GM19468 (cell line): ENCODE measurements around the gene ARL2BP.

Source experiments
- ATAC-seq: cut with Tn5 transposase; IDR thresholded peaks from one replicate; pipeline ENCODE4 v1.9.1; 2021; ENCODE audit warnings: mild to moderate bottlenecking, moderate library complexity, moderate number of reproducible peaks; ENCODE audit not compliant: unreplicated experiment; ENCODE audit errors: extremely low read depth

Gene ARL2BP

DNA sequence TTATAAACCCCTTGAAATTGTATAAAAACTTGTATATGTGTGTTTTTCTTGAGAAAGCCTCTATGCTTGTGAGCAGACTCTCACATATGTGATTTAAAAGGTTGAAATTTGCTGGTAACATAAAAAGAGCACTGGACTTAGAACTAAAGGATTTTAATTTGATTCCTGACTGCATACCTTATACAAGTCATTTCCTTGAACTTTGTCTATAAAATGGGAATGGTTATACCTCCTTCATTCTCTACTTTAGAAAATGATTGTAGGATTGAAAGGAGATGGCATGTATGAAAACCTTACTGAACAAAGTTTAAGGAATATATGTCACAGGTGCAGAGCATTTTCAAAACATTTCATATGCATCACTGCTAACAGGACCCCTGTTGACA, 10.4 kb upstream of the ARL2BP start:
- no peak for ATAC-seq

DNA sequence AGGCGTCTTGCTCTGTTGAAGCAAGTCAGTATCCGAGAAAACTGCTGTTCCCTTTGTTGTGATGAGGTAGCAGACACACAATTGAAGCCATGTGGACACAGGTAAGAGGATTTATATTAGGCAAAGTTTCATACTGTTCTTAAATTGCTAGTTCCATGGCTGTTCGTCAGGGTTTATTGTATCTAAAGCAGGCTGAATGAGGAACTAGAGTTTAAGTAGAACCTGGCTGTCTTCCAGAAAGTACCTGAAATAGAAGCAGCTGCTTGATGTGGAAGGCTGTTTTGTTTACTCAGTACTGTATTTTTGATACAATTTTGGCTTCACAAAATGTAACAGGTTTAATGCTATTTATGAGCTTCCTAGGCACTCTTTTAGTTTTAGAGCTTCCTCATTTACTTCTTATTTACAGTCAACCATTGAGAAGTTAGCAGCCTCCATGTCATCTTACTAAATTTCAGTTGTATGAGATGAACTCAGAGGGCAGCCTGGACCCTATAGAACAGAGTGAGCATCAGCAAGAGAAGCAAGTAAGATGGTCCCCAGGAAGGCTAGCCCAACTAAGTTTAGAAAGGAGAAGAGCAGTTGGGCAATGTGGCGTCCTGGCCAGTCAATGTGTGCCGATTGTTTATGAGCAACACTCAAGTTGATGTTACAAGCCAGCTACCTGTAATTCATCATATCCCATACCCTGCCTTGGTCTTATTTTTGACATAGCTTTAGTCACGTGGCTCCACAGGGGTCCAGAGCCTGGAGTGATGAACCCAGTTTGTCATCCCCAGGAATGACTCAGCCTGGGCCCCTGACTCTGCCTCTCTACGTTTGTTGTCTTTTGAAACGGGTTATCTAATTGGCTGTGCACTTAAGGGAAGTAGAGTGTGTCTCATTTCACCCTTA, 9.7 kb upstream of the ARL2BP start:
- no peak for ATAC-seq

GRCh38 chr16:57236022-57236350, 9.1 kb upstream of the ARL2BP start:
- ATAC-seq = no peak

- no peak for ATAC-seq
Observed at GRCh38 chr16:57238682-57239081, 6.4 kb upstream of the ARL2BP start.

DNA sequence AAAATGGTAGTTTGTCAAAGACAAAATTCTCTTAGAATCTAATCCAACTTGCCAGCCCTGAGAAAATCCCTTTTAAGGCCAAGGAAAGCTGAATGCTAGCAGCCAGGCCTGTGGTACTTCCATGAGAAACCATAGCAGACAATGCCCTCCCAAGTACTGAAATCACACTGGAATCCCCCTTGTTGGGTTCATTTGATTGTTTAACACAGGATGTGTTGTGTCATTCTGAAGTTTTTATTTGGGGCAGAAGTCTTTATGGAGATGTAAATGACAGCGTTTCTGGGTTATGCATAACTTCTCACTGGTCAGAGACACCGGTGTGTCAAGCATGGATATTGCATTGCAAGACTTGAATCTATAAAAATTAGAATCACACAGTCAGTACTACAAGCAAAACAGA, 6.0 kb upstream of the ARL2BP start:
- no peak for ATAC-seq

- no peak for ATAC-seq
Observed at GRCh38 chr16:57240851-57241250, 4.2 kb upstream of the ARL2BP start.

- no peak for ATAC-seq
Observed at GRCh38 chr16:57242650-57243049, 2.4 kb upstream of the ARL2BP start.

DNA sequence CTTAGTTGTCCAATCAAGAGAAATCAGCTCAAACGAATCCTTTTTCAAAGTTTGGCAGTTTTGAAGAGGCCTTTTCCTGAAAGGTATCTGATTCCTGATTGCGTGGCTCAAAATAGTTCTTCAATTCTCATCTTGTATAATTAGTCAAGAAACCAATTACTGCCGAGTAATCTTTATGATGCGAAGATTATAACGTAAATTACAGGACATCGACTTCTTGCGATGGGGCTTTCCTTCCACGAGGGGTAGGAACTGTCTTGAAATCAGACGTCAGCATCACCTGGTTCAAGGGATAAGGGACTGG, 644 bp upstream of the ARL2BP start:
- no peak for ATAC-seq

DNA sequence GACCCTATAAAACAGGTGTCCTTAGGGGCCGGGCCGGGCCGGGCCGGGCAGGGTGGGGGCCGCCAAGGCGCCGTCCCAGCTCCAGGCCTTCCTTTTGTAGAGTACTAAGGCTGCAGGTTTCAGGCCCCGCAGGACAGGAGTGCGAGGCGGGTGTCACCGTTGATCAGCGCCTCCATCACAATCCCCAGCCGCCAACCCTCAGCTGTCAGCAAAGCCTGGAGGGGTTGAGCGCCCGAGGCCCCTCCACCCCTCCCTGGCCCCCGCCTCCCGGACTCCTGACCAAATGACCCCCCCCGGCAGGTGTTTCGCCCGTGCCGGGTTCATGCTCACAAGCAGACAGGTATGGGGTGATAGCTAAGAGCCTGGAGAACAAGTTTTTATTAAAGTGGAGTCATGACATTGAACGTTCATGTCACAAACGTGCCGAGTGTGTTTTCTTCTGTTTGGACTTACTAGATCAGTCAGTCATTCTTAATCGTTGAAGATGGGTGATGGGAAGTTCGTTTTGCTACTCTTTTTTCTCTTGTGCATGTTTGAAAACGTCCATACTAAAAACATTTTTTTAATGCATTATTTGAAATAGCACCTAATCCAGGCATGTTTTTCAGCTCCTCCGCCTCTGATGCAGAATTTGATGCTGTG, 534 bp downstream of the ARL2BP start:
- no peak for ATAC-seq

DNA sequence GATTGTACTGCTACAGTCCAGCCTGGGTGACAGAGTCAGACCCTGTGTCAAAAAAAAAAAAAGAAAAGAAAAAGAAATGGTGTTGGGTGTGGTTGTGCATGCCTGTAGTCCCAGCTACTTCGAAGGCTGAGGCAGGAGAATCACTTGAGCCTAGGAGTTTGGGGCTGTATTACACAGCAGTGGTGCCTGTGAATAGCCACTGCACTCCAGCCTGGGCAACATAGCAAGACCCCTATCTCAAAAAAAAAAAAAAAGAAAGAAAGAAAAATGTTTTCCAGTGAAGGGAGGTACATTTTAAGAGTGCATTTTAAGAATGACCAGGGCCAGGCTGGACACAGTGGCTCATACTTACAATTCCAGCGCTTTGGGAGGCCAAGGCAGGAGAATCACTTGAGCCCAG, 6.3 kb downstream of the ARL2BP start:
- ATAC-seq = no peak

DNA sequence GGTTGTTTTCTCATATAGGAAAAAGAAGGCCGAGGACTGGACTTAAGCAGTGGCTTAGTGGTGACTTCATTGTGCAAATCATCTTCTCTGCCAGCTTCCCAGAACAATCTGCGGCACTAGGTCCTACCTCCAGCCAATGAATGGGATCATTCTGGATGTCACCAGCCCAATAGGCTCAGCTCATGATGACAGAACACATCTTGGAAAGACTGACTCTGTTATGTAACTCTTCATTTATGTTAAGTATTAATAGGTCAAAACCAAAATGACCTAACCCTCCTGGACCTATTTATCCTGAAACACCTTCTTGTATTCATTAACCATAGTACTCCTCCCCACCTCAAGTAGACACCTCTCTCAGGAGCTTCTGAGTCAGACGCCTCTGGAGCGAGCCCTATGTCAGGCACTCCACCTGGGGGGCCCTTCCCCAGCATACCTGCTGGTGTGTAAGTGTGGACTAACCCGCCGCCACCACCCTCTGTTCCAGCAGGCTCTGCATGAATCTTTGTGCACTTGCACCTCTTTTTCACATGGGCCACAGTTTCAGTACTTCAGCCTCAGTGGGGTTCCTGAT, 7.2 kb downstream of the ARL2BP start:
- ATAC-seq = no peak

GRCh38 chr16:57253466-57253865, 8.4 kb downstream of the ARL2BP start:
- ATAC-seq = no peak

- ATAC-seq = no peak
Observed at GRCh38 chr16:57255686-57256415, 10.8 kb downstream of the ARL2BP start.

DNA sequence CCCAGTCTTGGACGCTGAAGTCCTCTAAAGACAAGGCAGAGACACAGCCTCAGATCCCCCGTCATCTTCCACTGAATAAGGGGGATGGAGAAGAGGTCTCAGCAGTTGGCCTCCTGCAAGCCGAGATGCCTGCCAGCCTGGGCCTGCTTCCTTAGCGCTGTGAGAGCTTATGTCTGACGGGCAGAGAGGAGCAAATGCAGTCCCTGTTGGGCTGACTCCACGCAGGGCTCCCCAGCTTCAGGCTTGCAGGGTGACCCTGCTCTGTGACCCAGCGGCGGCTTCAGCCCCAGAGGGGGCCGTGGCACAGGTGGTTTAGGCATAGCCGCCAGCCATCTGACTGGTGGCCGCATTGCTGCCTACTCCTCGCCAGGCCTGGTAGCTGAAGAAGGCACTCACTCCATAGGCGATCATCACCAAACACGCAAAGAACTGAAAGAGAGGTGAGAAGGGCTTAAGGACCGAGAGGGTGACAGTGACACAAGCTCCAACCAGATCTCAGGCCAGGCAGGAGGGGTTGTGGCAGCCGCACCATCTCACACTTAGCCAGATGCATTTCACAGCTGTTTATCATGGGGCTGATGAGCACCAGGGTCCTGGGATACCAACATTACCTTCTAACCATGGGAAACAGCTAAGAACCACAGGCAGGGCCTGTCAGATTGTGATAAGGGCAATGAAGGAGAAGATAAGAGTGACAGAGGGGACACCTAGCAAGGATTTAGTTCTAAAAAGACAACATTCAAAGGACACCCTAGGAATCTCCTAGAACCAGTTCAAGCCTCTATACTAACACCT, 11.7 kb downstream of the ARL2BP start:
- no peak for ATAC-seq

DNA sequence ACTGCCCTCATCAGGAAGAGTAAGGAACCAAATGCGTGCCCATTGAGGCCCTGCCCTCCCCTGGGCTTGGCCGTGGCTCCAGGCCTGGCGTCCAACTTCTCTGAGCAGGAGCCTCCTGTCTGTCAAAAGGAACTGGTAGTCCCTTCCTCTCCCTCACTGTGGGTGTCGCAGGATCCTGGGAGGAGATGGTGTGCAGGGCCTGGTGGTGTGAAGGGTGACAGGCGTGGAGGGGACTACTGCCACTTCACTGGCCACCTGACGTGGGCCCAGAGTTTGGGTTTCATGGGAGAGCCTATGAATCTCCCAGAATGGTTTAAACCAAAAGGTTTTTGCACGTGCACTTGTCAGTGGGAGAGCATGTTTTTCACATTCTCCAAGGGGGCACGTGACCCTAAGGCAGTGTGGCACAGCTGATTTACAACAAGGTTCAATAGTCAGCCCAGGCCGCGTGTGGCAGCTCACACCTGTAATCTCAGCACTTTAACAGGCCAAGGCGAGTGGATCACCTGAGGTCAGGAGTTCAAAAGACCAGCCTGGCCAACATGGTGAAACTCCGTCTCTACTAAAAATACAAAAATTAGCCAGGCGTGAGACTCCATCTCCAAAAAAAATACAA, 12.5 kb downstream of the ARL2BP start:
- ATAC-seq = no peak

- no peak for ATAC-seq
Observed at GRCh38 chr16:57258226-57258909, 13.3 kb downstream of the ARL2BP start.

DNA sequence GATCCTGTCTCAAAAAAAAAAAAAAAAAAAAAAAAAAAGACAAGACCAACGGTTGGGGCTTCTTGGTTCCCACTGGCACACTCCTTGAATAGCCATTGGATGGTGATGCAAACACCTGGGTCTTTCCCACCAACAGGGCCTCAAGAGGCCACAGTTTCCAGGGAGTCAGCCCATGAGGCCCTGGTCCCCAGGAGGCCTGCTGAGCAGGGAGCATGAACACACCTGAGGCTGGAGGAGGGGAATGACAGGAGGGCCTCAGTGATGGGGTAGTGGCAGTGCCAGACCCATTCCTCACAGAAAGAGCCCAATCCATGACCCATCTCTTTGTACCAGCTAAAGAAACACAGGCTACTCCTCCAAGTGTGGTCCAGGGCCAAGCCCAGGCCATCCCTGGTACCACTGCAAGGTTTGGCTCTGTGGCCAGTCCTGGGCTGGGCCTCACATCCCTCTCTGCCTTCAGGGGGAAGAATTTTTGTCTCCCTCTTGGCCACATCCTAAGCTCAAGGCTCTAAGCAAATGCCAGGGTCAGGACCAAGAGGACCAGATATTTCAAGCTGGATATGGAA, 13.9 kb downstream of the ARL2BP start:
- no peak for ATAC-seq

DNA sequence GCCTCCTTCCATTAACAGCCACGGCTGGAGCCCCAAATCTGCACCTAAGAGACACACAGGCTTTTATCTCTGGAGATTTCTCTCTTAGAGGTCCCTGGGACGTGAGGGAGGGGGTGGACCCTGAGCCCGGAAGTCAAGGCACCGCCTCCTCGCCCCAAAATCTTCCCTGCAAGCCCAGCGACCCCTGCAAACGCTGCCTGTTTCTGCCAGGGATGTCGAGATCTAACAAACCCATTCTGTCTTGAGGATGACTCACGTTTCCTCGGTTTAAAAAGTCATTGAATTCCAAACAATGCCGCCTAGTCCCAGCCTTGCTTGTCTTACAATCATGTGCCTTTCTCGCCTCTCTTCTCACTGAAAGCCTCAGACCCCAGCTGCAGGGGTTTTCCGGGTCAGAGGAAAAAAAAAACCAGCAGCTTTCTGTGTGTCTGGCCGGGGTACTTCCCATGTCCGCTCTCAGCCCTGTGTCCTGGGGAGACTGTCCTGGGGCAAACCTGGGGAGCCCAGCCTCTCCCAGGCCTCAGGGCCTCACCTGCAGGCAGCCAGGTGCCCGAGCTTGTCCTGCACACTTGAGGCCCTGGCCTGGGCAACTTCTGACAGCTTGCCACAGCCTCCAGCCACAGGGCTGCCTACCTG, 15.4 kb downstream of the ARL2BP start:
- ATAC-seq = no peak

GRCh38 chr16:57261806-57262205, 16.7 kb downstream of the ARL2BP start:
- no peak for ATAC-seq
